ENCODE results near the gene TUBGCP6.

Gene TUBGCP6

DNA sequence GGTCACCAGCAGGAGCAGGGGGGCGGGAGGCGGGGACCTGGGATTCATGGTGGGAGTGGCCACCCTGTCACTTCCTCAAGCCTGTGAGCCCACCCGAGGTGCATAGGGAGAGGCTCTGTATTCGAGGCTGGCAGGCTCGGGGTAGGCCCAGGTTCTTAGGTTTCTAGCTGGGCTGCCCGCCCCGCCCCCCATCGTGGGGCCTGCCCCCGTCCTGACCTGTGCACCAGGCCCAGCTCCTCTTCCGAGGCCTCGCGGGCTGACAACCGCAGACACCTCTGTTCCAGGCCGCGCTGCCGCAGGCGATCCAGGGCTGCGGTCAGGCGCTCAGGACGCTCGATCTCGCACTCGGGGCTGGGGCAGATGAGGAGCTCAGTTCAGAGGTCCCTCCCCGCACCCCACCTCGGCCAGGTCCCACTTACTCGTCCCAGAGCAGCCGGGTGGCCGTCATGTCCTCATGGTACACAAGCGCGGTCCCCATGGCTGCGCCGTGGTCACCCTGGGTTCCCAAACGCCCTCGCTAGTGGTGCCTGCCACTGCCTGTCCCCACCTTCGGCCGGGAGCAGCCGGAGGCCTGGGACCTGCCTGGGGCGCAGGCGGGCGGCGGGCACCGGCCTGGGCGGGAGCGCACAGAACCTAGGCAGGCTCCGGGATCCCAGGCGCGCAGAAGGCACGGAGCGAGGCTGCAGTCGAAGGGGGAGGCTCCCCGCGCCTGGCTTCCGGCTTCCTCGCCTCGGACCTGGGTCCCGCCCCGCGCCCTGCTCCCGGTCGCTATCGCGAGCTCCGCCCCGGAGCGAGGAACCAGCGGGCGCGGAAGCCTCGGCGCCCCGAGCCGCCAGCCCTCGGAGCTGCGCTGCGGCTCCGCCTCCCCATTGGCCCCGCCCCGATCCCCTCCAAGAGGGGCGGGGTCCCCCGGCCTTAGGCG lies 6.0 kb upstream of the TUBGCP6 start, which contains the start of gene HDAC10:
Gene HDAC10 (minus strand): TSS at position 711 of the 922 bp plus-strand sequence. CDS start 233 bp downstream, at position 478.
- Histone ChIP-seq H3K9ac (ENCODE audit: insufficient read length) (peak within 1 kb of the TSS; percentile 86), H3K27ac (no peak within 1 kb of the TSS), H3K4me3 (peak within 1 kb of the TSS; percentile 92), H3K9me3 (ENCODE audit: low read depth, low read length) (no peaks in the 10 kb centered on the region), H3K36me3 (ENCODE audit: insufficient read depth, low read length) (no peaks in the 10 kb centered on the region)
- peak; percentile 31; the same call in 1 of the 2 replicates for TF ChIP-seq POLR2AphosphoS5 (IDR thresholded peaks at IDR 0.05; ENCODE audit: borderline replicate concordance, low read depth, low read length)
- no peak for TF ChIP-seq FOXP2 (optimal IDR thresholded peaks at IDR 0.05; ENCODE audit: control extremely low read depth, extremely low read length, insufficient read depth)
- TF ChIP-seq EZH2 (IDR thresholded peaks at IDR 0.05), result no peak
- DNase-seq (ENCODE audit: low read depth, low spot score), result no peak

DNA sequence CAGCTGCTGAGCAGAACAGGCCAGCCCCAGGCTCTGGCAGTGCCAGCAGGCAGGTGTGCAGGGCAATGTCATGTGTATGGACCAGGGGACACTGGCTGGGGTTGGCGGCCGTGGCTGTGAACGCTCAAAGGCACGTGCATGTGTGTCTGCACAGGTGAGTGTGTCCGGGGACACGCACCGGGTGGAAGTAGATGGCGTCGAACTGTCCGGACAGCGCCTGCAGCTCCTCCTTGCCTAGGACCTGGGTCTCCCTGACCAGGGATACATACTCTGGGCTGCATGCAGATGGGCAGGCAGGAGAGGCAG lies 5.4 kb upstream of the TUBGCP6 start:
- Histone ChIP-seq H3K36me3 (ENCODE audit: insufficient read depth, low read length) (no peaks in the 10 kb centered on the region), H3K9ac (ENCODE audit: insufficient read length) (no peak overlapping the region), H3K9me3 (ENCODE audit: low read depth, low read length) (no peaks in the 10 kb centered on the region), H3K4me3 (peak overlapping the region; percentile 92), H3K27ac (no peak overlapping the region)
- TF ChIP-seq POLR2AphosphoS5 (IDR thresholded peaks at IDR 0.05; ENCODE audit: borderline replicate concordance, low read depth, low read length) (no peak), EZH2 (IDR thresholded peaks at IDR 0.05) (no peak), FOXP2 (optimal IDR thresholded peaks at IDR 0.05; ENCODE audit: control extremely low read depth, extremely low read length, insufficient read depth) (no peak)
- no peak for DNase-seq (ENCODE audit: low read depth, low spot score)

DNA sequence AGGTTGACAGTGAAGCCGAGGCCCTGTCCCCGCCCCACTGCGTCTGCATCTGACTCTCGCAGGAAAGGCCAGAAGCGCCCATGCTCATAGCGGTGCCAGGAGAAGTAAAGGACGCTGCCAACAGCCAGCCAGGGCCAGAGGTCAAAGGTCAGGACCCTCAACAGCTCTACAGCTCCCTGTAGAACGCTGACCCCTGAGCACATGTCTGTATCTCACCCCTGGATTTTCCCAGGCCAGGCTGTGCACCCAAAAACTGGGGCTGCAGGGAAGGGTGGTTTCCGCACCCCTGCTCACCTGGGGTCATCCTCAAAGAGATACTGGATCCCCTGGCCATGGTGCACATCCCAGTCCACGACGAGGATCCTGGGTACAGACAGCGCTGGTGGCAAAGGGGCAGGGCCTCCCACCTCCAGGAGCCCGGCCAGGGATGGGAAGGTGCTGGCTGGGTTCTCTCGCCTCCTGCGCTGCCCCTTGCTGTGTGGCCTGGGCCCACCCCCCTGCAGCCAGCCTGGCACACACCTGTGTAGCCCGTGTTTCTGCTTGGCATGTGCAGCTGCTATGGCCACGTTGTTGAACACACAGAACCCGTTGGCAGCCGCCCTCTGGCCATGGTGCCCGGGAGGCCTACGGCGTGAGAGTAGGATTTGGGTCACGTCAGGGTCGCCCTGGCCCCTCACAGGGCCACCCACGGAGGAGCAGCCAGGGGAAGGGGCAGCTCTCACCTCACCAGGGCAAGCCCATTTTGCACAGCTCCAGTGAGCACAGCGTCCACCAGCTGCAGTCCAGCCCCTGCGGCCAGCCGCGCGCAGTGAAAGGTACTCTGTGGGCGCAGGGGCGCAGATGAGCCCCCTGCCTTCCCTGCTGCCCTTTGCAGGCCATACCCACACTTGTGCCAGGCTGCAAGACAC lies 4.8 kb upstream of the TUBGCP6 start:
- Histone ChIP-seq H3K36me3 (ENCODE audit: insufficient read depth, low read length) (no peaks in the 10 kb centered on the region), H3K4me3 (peak overlapping the region; percentile 92), H3K9ac (ENCODE audit: insufficient read length) (no peak overlapping the region), H3K27ac (no peak overlapping the region), H3K9me3 (ENCODE audit: low read depth, low read length) (no peaks in the 10 kb centered on the region)
- no peak for DNase-seq (ENCODE audit: low read depth, low spot score)
- TF ChIP-seq POLR2AphosphoS5 (IDR thresholded peaks at IDR 0.05; ENCODE audit: borderline replicate concordance, low read depth, low read length) (no peak), FOXP2 (optimal IDR thresholded peaks at IDR 0.05; ENCODE audit: control extremely low read depth, extremely low read length, insufficient read depth) (no peak), EZH2 (IDR thresholded peaks at IDR 0.05) (no peak)

DNA sequence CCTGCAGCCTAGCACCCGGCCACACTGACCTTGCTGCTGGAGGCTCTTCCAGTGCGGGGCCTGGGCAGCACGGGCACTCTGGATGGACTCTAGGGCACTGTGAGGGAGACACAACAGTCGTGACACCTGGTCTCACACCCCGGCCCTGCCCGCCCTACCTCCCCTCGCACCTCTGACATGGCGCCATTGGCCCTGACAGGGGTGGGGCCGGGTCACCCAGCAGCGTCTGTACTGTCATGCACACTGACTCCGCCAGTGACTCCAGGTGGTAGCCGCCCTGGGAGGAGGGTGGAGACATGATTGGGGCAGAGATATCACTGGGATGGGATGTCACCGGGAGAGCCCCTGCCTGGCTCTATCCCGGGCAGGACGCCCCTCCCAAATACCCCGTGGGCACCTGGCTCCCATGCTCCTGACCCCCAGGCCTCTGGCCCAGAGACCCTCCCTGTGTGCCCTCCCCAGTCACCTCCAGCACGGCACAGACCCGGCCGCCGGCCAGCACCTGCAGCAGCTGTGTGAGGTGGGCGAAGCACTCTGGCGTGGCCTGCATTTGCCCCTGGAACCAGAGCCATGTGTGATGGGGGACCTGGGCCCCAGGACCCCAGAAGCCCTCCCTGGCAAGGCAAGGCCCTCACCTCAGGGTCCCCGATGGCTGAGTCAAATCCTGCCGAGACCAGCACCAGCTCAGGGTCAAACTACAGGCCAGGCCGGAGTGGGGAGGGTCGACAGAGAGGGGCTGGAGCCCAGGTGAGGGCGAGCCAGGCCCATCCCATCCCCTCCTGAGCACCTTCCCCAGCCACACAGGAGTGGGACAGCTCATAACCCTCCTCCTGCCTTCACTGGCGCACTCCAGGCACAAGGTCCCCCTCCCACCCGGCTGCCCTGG lies 3.6 kb upstream of the TUBGCP6 start:
- no peak overlapping the region for H3K4me3 ChIP-seq
- no peaks in the 10 kb centered on the region for H3K9me3 ChIP-seq (ENCODE audit: low read depth, low read length)
- no peak overlapping the region for H3K27ac ChIP-seq
- TF ChIP-seq EZH2 (IDR thresholded peaks at IDR 0.05), result no peak
- no peak for TF ChIP-seq FOXP2 (optimal IDR thresholded peaks at IDR 0.05; ENCODE audit: control extremely low read depth, extremely low read length, insufficient read depth)
- TF ChIP-seq POLR2AphosphoS5 (IDR thresholded peaks at IDR 0.05; ENCODE audit: borderline replicate concordance, low read depth, low read length), result no peak
- no peaks in the 10 kb centered on the region for H3K36me3 ChIP-seq (ENCODE audit: insufficient read depth, low read length)
- no peak for DNase-seq (ENCODE audit: low read depth, low spot score)
- no peak overlapping the region for H3K9ac ChIP-seq (ENCODE audit: insufficient read length)

DNA sequence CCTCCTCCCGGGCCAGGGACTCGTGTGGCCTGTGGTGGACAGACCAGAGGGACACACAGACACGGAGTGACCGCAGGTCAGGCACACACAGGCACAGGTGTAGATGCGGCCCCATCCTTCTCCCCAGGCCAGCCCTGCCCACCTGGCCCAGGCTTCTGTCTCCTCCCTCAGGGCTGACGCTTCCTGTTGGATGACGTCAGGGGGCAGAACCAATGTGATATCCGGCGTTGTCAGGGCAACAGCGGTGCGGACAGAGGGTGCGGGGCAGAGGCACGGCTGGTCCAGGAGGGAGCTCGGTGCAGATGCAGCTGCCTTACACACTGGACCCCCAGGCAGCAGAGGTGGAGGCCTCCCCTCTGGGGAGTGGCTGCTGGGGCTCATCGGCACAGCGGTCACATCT lies 2.9 kb upstream of the TUBGCP6 start:
- Histone ChIP-seq H3K4me3 (no peak overlapping the region), H3K27ac (no peak overlapping the region), H3K9me3 (ENCODE audit: low read depth, low read length) (no peaks in the 10 kb centered on the region), H3K36me3 (ENCODE audit: insufficient read depth, low read length) (no peaks in the 10 kb centered on the region), H3K9ac (ENCODE audit: insufficient read length) (no peak overlapping the region)
- TF ChIP-seq POLR2AphosphoS5 (IDR thresholded peaks at IDR 0.05; ENCODE audit: borderline replicate concordance, low read depth, low read length), result no peak; the same call in 1 of the 2 replicates
- no peak for TF ChIP-seq EZH2 (IDR thresholded peaks at IDR 0.05)
- TF ChIP-seq FOXP2 (optimal IDR thresholded peaks at IDR 0.05; ENCODE audit: control extremely low read depth, extremely low read length, insufficient read depth), result no peak
- DNase-seq (ENCODE audit: low read depth, low spot score), result no peak

DNA sequence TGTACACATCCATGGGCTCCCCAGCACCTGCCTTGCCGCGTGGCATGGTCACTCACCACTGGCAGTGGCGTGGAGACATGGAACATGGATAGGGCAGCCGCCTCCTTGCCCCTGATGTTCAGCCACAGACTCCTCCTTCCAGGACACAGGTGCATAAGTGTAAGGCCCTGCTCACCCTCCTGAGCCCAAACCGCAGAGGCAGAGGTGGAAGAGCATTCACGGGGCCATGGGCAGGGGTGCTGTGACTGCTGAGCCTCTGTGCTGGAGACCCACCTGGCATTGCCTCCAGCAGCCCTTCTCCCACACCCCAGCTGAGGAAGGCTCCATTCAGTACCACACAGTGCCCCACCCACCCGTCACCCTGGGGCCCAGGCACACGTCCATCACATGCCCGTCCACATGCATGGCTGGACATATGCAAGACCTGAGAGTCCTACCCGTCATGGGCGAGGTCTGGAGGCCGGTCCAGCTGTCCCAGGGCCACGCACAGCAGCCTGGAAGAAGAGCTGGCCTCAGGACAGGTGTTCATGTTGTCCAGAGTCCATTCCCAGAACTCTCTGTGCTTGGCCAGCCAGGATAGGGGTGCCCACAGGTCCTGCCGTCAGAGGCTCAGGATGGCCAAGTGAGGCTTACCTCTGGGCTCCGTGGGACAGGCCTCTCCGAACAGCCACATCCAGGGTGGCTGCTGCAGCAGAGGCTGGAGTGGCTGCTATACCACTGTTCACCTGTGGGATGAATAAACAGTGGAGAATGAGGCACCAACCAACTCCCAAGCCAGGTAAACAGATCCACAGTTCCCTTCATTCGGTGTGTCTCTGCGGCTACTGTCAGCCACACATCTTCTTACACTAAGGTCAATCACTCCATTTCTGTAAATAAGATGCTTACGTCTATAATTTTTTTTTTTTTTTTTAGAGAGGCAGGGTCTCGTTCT lies 1.7 kb upstream of the TUBGCP6 start:
- no peaks in the 10 kb centered on the region for H3K36me3 ChIP-seq (ENCODE audit: insufficient read depth, low read length)
- H3K4me3 ChIP-seq, result no peak overlapping the region
- TF ChIP-seq FOXP2 (optimal IDR thresholded peaks at IDR 0.05; ENCODE audit: control extremely low read depth, extremely low read length, insufficient read depth) (no peak), POLR2AphosphoS5 (IDR thresholded peaks at IDR 0.05; ENCODE audit: borderline replicate concordance, low read depth, low read length) (no peak), EZH2 (IDR thresholded peaks at IDR 0.05) (no peak)
- H3K27ac ChIP-seq, result no peak overlapping the region
- no peak for DNase-seq (ENCODE audit: low read depth, low spot score)
- no peaks in the 10 kb centered on the region for H3K9me3 ChIP-seq (ENCODE audit: low read depth, low read length)
- H3K9ac ChIP-seq (ENCODE audit: insufficient read length), result no peak overlapping the region
